PC-9 (cell line): ENCODE results near the gene EEF2K.

ENCODE experiments used
- CTCF ChIP-seq: fragments of 200-600 bp; sonication (generic); conservative IDR thresholded peaks from 2 replicates; pipeline ENCODE4 v1.6.1; 2017; ENCODE audit warnings: mixed run types, antibody characterized with exemption, mild to moderate bottlenecking, moderate library complexity
- EZH2 ChIP-seq: fragments of 200-600 bp; sonication (generic); IDR thresholded peaks from 2 replicates; pipeline ENCODE4 v1.8.0; 2017; ENCODE audit warnings: antibody characterized with exemption, low read depth

GRCh38 chr16:22297114-22297870 lies 91.2 kb downstream of the EEF2K start, which contains the start of gene POLR3E:
- TF ChIP-seq CTCF (peak; percentile 86), EZH2 (no peak)
